Esophagus squamous epithelium (tissue), 4 donors: ENCODE measurements around the gene SUMO2.

Experiments
- POLR2A ChIP-seq, 4 donors: fragments of 450-650 bp; IDR thresholded peaks; one replicate each; pipeline ENCODE4 v1.6.1; 2017; ENCODE audit warnings: antibody characterized with exemption in 4 of 4, mild to moderate bottlenecking in 4 of 4, moderate library complexity in 3 of 4
- TF ChIP-seq, protein P1 (sequence below), 6 experiments: fragments of 450-650 bp in 4 of 6; fragments of 200-600 bp in 2 of 6; sonication (generic) in 2 of 6; IDR thresholded peaks; one replicate each; pipeline ENCODE4 v1.5.1; 2016 to 2019; ENCODE audit warnings: antibody characterized with exemption in 6 of 6, mild to moderate bottlenecking in 4 of 6, moderate library complexity in 4 of 6

DNA sequence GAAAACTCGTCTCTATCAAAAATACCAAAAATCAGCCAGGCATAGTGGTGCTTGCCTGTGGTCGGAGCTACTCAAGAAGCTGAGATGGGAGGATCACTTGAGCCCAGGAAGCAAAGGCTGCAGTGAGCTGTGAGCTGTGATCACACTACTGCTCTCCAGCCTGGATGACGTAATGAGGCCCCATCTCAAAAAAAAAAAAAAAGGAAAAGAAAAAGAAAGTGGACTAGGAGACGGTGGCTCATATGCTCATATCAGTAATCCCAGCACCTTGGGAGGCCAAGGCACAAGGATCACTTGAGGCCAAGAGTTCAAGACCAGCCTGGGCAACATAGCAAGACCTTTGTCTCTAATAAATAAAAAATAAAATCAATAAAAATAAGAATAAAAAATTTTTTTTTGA lies 8.8 kb upstream of the SUMO2 start:
- TF ChIP-seq, protein P1, sequence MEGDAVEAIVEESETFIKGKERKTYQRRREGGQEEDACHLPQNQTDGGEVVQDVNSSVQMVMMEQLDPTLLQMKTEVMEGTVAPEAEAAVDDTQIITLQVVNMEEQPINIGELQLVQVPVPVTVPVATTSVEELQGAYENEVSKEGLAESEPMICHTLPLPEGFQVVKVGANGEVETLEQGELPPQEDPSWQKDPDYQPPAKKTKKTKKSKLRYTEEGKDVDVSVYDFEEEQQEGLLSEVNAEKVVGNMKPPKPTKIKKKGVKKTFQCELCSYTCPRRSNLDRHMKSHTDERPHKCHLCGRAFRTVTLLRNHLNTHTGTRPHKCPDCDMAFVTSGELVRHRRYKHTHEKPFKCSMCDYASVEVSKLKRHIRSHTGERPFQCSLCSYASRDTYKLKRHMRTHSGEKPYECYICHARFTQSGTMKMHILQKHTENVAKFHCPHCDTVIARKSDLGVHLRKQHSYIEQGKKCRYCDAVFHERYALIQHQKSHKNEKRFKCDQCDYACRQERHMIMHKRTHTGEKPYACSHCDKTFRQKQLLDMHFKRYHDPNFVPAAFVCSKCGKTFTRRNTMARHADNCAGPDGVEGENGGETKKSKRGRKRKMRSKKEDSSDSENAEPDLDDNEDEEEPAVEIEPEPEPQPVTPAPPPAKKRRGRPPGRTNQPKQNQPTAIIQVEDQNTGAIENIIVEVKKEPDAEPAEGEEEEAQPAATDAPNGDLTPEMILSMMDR (IDR thresholded peaks at IDR 0.05): no peak
- TF ChIP-seq POLR2A (IDR thresholded peaks at IDR 0.05): no peak
